GM19467 (cell line): ENCODE data around the gene ECD.

Experiments
- ATAC-seq: cut with Tn5 transposase; IDR thresholded peaks from one replicate; pipeline ENCODE4 v1.9.1; 2021; ENCODE audit warnings: mild to moderate bottlenecking, moderate library complexity; ENCODE audit not compliant: unreplicated experiment

Gene ECD

DNA sequence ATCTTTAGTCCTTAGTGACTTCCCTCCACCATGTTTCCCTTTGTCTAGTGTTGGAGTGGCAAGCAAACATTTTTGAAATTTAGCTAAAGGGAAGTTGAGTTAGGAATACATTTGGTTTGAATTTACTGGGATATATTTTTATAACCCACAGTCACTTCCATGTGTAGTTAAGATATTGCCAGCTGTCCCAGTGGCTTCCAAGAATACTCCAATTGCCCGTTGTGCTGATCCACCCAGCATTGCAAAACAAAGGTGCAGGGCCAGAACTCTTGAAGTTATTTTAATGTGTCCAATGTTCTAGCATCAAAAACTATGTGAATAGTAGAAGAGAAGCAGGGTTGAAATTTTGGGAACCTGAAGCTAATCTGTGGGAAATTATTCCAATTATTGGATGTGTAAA, 68.7 kb downstream of the ECD start:
- no peak for ATAC-seq

DNA sequence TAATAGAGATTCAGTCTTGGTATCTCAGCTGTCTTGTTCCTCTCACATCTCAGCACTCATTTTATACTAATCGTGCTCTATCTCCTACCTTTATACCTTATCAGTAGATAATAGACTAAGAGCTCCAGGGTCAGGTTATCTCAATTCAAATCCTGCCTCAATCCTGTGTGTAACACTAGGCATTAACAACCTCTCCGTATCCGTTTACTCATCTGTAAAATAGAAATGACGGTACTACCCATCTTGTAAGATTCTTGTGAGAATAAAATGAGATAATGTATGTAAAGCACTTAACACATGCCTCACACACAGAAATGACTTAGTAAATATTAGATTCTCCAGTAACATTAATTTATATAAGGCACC, 70.5 kb downstream of the ECD start:
- ATAC-seq: no peak

DNA sequence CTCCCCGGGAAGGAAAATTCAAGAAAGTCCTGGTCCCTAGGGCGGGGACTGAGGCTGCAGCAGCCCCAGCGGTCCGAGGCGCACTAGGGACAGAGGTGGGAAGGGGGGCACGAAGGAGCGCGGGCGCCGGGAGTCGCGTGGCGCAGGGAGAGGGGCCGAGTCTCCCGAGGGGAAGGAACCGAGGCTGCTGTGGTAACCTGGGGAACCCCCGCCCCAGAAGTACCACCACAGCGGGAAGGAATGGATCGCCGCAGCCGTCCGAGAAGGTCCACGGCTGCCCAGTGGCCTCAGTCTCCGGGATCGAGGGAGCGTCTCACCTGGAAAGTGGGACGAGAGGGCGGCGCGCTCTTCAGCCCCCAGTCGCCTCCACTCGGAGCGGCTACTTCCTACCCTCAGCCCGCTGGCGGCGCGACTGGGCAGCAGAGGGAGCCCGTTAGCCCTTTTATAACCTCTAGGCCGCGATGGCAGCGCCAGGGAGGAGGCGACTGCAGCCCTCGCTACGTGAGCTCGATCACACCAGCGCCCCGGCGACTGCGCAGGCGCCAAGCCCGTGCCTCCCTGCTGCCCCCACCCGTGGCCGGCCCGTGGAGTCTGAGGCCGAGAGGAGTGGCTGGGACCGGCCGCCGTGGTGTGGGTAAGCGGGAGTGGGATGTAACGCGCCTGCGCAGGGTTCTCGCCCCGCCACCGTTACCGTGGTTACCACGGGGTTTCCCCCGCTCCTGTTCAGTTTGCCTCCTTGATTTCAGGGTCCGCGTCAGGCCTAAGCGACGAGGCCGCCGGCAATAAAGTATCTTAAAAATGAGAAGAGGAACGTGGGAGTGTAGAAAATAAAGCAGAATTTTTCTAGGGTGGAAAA, 71.1 kb downstream of the ECD start, which contains the start of gene P4HA1:
Gene P4HA1, minus strand, starts transcription at position 418 of the 856 bp plus-strand sequence. CDS start 21,983 bp downstream, outside the sequence.
- peak; percentile 76 for ATAC-seq

DNA sequence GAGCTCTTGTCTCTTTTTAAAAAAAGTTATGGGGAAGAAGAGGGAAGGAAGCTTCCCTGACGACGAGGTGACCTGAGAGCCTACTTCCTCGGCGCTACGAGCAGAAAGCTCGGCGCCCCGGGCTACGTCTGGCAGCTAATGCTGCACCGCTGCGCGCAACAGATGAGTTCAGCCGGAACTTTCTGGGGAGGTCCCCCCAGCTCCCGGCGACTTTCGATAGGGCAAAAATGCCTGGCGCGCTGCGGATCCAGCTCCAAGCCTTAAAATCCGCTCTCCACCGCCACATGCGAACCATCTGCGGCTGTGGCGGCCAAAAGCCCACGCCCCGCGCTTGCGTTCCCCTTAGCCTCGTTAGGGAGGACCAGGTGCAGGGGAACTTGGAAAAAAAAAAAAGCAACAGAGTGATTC, 71.8 kb downstream of the ECD start:
- ATAC-seq: peak; percentile 30

DNA sequence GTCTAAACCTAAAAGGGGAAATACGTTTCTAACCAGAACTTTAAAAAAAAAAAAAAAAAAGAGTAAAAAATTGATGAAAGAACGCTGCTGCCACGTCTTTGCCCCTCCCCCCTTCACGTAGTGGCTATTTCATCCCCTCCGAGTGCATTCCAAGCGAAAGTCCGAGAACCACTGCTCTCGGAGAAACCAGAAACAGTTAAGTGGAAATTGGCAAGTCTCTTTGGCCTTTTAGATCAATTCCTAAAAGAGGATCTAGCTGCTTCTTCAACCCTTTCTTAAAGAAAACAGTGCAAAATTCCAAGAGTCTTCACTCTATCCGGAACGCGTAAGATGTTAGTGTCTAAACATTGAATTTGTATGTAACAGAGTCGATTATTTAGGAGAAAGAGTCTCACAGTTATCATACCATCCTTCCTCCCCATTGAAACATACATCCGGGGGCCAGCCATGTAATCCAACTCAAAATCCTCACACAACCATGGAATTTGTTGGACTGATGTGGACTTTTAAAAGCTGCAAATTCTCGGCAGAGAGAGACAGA, 72.3 kb downstream of the ECD start:
- no peak for ATAC-seq

DNA sequence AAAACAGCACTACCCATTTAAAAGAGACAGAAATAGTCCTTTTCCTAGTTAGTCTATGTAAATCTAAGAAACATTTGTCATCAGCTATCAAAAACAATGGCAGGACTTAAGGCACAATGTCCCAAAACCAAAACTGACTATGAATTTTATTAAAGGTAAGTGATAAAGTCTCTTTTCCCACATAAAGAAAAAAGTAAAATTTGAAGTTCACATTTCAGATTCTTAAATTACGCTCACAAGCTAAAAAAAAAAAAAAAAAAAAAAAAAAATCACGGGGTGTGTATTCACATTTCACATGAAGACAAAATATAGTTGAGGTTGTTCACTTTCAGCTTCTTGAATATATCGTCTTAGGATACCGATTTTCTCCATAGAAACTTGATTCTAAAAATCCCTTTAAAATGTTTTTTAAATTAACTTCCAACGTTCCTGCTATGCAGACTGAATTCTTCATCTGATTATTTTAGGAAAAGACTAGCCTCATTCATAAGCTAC, 72.8 kb downstream of the ECD start:
- no peak for ATAC-seq

DNA sequence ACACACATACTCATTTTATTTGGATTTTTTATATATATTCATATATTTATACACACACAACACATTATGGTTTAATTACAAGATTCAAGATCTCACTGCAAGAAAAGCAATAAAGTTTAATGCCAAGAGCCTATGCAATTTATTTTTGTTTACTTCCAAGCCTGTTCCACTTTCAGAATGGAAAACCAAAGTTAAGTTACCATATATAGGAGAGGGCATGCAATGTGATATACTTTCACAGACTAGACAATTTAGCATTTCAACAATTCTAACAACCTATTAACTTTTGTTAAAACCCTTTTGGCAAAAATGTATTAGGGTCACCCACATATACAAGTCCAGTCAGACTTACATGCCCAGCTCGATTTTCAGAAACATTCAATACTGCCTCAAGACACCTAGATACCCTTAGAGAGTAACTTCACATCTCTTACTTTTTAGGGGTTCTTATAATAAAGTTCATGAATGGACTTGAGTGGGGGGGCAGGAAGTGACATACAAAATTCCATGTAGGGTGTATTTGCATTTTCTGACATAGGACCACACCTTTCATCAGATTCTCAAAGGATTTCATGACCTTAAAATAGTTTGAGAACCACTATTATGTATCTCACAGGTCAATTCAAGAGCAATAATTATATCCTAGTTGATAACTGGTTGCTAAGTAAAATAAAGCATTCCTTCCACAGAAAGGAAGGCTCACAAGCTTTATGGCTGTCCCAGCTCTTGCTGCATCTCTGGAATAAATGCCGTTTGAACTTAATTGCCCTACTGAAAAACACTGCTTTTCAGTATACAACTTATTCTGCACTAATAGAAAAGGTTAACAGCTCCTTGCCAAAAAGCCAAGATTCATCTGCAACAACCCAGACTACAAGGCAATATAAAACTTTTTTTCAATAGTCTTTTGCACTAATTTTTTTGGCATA, 73.6 kb downstream of the ECD start:
- ATAC-seq: no peak

DNA sequence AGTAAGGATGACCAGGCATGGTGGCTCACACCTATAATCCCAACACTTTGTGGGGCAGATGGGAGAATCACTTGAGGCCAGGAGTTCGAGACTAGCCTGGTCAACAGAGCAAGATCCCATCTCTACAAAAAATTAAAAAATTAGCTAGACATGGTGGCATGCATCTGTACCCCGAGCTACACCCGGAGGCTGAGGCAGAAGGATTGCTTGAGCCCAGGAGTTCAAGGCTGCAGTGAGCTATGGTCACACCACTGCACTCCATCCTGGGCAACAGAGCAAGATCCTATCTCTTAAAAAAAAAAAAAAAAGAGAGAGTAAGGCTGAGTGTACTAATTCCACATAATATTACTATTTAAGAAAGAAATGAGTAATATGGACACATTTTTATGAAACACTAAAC, 75.0 kb downstream of the ECD start:
- no peak for ATAC-seq

DNA sequence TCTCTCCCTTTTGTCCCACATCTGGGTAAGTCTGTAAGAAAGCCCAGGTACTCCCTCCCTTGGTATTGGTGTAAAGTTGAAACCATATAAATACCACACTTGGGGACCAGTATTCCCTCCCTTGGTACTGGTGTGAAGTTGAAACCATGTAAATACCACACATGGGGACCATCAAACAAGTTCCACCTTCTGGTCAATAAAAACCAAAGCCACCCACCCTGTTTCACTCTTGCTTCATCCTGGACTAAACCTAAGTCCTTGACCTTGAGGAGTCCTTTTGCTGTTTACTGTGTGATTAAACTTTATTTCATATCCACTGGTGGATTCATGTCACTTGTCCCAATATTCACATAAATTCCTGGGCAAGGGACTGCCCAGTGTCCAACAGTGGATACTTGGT, 79.5 kb downstream of the ECD start:
- ATAC-seq: no peak

DNA sequence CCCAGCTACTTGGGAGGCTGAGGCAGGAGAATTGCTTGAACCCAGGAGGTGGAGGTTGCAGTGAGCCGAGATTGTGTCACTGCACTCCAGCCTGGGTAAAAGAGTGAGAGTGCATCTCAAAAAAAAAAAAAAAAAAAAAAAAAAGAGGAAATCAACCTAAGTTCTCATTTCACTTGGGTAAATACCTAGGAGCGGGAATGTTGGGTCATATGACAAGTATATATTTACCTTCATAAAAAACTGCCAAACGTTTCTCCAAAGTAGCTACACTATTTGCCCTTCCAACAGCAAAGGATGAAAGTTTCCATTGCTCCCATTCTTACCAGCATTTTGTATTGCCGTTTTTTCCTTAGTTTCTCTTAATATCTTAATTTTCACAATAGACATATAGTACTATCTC, 81.0 kb downstream of the ECD start:
- ATAC-seq: no peak

DNA sequence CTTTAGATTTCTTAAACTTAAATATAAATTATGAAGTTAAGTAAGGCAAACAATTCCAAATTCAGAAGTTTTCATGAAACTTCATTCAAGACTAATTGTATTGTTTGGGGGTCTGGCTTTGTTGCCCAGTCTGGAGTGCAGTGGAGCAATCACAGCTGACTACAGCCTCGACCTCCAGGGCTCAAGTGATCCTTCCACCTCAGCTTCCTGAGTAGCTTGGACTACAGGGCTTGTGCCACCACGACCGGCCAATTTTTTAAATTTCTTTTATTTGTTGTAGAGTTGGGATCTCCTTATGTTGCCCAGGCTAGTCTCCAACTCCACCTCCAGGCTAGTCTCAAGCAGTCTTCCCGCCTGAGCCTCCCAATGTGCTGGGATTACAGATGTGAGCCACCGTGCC, 83.6 kb downstream of the ECD start:
- ATAC-seq: no peak
